Stimulated activated CD8-positive, alpha-beta memory T cell treated with anti-CD3 and anti-CD28 coated beads, Interleukin-2, amount 100 ng/mL, for 48 hours (primary cell): Measurements from ENCODE around the gene SPPL2B.
"Not testable (repeated sequence)": the region's sequence is repeated elsewhere in the genome, so short reads cannot be mapped to it uniquely, and the experiment has no call there.

Experiments used
- DNase-seq, 2 donors: peaks; one replicate each; pipeline ENCODE4 v3.0.0-alpha.2; 2020; ENCODE audit warnings: low read depth in 2 of 2

The SPPL2B gene

DNA sequence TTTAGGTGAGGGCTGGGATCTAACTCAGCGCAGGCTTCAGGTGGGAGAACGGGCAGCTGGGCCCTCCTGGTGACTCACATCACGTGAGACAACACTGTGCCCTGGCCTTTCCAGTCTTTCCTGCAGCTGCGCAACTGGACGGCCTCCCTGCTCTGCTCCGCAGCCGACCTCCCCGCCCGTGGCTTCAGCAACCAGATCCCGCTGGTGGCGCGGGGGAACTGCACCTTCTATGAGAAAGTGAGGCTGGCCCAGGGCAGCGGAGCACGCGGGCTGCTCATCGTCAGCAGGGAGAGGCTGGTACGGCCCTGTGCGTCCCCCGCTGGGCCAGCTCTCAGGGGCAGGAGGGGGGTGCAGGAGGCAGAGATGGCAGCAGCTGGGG is 8.8 kb downstream of the SPPL2B start:
- no peak for DNase-seq

DNA sequence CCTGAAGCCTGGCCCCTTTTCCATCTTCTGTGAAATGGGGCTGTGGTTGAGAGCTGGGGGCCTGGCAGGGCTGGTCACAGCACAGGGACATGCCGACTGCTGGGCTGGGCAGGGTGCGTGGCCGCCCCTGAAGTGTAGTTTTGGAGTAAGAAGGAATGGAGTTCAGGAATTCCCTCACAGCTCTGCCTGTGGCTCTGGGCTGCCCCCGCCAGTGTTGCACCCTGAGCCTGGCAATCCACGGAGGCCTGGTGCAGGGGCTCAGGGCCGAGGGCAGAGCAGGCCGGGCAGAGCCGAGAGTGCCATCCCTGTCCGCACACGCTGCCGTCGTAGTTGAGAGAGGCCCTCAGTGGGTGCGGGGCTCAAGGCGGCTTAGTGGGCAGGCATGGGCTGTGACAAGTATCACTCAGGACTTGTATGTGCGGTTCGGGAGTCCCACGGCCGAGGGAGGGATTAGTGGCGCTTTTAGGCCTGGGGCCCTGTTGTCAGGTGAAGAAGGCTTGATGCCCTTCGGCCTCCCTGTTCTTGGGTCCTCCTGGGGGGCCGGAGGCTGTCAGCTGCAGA is 9.7 kb downstream of the SPPL2B start:
- no peak for DNase-seq

DNA sequence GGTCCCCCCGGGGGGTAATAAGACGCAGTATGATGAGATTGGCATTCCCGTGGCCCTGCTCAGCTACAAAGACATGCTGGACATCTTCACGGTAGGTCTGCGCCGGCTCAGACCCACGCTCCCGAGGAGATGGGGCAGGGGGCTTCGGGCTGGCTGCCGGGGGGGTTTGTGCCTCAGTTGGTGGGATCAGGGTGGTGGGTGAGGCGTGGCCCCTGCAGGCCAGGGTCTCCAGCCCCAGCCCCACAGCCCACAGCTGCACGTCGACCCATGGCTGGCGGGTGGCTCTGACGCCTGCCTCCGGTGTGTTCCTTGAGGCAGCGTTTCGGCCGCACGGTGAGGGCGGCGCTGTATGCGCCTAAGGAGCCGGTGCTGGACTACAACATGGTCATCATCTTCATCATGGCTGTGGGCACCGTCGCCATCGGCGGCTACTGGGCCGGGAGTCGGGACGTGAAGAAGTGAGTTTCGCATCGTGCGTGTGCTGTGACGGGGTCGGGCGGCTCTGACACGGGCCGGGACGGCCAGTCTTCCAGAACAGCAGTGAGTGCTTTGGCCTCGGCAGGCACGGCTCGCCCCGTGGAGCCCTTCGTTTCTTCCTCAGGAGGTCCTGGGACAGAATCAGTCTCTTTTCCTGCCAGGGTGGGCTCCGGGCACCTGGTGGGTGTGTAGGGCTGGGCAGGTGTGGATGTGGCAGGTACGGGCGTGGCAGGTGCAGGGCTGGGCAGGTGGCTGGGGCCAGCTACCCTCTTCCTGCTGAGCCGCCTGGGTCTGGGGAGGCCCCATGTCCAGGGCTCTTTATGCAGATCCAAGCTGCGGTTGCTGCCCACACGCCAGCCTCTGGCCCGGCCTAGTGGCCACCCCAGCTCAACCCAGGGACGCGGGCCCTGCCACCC is 10.5 kb downstream of the SPPL2B start:
- no peak for DNase-seq

DNA sequence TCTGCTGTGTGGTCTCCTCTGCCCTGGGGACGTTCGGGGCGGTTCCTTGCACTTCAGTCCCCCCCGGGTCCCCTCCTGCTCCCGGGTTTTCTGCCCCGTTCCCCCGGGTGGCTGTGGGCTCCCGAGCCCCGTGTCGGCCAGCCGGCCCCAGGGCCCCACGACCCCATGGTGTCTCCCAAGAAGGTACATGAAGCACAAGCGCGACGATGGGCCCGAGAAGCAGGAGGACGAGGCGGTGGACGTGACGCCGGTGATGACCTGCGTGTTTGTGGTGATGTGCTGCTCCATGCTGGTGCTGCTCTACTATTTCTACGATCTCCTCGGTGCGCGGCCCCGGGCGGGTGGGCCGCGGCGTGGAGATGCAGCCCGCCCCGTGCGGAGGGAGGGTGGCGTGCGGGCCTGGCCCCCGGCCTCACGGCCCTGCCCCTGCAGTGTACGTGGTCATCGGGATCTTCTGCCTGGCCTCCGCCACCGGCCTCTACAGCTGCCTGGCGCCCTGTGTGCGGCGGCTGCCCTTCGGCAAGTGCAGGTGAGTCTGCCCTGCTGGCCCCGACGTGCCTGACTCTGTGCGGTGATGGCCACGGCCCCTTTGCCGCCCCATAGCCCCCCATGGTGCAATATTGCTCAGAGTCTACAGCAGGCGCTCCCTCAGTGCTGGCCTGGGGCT is 11.3 kb downstream of the SPPL2B start:
- no peak for DNase-seq

DNA sequence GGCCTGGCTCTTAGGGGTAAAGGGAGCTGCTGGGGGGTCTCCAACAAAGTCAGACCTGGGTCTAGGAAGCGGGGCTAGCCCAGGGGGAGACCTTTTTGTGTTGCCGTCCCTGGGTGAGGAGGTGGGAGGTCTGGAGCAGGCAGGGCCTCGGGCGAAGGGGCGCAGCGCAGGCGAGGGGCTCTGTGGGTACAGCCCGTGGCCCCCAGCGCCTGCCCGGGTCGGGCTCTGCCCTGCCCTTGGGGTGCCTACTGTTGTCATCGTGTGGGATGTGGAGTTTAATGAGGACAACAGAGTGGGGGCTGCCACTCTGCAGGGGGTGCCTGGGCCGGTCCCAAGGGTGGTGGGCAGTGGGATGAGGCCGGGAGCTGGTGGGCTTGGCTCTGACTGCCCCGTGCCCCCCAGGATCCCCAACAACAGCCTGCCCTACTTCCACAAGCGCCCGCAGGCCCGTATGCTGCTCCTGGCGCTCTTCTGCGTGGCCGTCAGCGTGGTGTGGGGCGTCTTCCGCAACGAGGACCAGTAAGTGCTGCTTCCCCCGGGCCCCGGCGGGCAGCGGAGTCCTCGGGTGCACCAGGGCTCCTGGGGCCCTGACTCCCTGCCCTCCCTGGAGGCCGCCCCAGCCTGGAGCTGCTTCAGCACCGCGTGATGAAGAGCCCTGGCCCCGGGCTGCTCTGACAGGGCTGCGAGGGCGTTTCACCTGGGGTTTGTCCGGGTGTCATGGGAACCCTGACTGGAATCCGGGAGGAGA is 12.2 kb downstream of the SPPL2B start:
- DNase-seq, result no peak

DNA sequence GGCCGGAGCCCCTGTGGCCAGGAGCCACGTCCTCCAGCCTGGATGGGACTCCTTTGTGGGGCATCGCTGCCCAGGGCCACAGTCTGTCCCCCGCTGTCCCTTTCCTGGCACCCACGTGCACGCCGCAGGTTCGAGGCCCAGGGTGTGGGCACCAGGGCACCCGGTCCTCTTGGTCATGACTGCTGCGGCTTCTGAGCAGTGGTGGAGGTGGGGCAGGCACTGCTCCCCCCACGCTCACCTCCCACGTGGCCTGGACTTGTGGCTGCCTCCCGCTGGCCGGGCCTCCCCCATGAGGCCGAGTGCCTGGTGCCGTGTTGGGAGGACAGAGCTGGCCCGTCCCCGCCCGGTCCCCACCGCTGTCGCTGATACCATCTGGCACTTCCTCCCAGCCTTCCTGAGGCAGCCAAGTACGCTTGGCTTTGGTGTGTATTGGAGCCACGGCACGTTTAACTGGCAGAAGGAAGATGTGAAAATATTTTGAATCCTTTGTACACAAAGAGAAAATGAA is 12.8 kb downstream of the SPPL2B start:
- no peak for DNase-seq

DNA sequence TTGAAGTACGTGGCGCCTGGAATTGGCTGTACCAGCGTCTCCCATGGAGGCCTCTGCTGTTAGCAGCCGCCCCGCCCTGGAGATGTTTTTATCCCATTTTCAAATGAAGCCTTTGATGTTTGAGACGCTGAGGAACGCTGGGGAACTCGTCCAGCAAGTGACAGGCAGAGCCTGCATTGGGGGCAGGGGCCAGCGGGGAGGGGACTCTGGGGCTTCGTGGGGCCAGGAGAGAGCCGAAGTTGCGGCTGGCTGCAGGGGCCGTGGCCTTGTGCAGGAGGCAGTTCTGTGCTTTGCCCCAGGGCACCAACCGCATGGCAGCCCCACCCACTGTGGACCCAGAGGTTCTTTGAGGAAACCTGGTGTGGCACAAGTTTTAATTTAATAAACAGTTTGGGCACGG is 13.5 kb downstream of the SPPL2B start:
- no peak for DNase-seq

DNA sequence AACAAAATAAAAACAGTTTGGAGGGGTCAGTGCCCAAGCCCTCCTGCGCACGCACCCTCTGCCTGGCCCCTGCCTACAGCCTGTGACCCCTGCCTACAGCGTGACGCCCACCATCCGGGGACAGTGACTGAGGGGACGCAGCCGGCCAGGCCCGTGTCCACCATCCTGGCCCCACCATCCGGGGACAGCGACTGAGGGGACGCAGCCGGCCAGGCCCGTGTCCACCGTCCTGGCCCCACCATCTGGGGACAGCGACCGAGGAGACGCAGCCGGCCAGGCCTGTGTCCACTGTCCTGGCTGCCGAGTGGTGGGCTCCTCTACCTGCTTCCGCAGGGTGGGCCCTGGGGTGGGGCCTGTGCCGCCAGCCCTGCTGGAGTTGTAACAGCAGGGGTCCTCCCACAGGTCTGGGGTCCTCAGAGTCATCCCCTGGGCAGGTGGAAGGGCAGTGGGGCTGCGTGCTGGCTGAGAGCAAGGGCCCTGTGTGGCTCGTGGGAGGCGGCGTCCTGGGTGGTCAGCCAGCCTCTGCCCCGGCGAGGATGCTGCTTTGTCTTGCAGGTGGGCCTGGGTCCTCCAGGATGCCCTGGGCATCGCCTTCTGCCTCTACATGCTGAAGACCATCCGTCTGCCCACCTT is 14.3 kb downstream of the SPPL2B start:
- DNase-seq, result no peak

DNA sequence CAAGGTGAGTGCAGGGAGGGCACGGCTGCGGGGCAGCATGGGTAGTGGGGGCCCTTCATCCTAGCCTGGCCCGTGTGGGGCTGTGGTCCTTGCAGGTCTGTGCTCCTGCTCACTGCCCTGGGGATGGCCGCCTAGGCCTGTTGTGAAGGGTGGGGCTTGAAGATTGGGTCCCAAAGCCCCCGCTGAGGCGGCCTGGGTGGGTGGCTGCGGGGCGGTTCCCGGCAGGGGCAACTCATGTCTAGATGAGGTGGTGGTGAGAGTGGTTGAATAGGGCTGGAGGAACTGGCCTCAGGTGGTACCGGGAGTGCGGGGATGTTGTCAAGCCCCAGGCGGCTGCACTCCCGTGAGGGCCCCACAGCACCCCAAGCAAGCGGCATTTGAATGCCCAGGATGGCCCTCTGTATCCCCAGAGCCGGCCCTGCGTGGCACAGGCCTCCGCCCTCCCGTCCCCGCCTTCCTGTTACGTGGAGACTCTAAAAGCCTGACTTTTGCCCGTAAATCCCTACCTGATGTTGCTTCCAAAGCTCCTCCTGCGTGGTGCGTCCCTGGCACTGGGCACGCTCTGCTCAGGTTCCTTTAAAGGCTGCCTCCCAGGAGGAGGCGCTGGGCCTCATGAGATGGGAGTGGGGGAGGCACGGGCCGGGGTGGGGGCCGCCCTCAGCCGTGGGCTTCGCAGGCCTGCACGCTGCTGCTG is 15.0 kb downstream of the SPPL2B start:
- no peak for DNase-seq

DNA sequence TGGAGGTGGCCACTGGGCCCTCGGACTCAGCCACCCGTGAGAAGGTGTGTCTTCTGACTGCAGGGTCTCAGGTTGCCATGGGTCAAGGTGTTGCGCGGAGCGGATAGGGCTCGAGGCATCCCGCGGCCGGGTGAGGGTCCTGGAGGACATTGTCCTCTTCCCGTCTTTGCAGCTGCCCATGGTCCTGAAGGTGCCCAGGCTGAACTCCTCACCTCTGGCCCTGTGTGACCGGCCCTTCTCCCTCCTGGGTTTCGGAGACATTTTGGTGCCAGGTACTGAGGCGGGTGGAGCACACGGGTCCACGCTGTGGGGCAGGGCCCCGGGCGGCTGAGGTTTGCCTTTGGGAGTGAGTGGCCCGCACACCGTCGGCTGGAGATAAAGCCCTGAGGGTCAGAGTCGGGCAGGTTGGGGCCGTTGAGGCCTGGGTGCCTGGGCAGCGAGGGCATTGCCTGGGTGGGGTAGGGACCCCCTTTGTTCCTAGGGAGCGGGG is 15.9 kb downstream of the SPPL2B start:
- no peak for DNase-seq

DNA sequence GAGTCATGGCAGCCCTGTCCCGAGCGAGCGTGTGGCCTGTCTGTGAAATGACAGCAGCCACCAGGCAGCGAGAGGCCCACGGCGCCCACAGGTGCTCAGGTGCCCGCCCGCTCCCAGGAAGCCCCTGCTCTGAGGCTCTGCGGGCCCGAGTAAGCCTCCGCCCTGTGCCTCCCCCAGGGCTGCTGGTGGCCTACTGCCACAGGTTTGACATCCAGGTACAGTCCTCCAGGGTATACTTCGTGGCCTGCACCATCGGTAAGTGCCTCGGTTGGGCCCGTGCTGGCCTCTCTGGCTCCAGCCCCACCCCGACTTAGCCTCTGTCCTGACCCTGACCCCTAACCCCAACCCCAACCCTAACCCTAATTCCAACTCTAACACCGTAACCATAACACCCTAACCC is 16.6 kb downstream of the SPPL2B start:
- no peak for DNase-seq

DNA sequence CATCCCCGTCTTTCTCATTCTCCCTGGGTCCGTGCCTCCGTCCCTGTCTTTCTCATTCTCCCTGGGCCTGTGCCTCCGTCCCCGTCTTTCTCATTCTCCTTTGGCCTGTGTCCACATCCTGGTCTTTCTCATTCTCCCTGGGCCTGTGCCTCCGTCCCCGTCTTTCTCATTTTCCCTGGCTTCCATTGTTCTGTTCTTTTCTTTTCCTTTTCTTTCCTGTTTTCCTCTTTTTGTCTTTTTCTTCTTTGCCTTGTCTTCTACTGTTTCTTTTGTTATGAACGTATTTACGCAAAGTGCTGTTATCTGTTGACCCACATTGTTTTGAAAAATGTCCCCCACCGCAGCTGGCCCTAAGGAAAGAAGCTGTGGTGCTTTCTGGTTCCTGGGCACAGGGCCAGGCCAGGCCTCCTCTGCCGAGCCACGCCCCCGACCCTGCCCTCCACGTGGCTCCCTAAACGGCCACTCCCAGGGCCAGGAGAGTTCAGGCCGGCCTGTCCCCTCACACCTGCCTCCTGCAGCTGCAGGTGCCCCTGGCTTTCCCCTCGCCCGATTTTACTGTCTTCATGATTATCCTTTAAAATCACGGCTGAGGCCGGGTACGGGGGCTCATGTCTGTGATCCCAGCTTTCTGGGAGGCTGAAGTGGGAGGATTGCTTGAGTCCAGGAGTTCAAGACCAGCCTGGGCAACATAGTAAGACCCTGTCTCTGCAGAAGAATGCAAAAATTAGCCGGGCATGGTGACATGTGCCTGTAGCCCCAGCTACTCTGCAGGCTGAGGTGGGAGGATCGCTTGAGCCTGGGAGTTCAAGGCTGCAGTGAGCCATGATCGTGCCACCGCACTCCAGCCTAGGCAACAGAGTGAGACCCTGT is 17.5 kb downstream of the SPPL2B start:
- no peak for DNase-seq

DNA sequence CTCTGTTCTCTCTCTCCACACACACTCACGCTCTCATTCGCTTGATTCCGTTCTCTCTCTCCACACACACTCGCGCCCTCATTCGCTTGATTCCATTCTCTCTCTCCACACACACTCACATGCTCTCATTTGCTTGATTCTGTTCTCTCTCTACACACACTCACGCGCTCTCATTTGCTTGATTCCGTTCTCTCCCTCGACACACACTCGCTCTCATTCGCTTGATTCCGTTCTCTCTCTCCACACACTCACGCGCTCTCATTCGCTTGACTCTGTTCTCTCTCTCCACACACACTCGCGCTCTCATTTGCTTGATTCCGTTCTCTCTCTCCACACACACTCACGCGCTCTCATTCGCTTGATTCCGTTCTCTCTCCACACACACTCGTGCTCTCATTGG is 21.3 kb downstream of the SPPL2B start:
- DNase-seq, result not testable (repeated sequence)

DNA sequence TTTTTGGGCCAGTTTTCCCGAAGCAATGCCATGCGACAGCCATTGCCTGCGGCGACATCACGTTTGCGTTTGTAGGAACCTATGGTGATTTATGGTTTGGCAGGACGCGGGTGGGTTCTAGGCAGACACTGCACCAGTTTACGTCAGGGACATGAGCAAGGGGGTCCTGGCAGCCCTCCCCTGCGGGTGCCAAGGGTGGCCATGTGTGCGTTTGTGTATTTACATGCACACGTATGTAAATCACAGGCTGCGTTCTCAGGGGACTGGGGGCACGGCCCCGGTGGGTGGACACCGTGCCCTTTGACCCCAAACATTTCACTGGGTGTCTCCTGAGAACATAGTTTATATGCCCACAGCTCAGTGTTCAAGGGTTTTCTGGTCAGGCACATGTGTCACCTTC is 22.2 kb downstream of the SPPL2B start:
- no peak for DNase-seq

DNA sequence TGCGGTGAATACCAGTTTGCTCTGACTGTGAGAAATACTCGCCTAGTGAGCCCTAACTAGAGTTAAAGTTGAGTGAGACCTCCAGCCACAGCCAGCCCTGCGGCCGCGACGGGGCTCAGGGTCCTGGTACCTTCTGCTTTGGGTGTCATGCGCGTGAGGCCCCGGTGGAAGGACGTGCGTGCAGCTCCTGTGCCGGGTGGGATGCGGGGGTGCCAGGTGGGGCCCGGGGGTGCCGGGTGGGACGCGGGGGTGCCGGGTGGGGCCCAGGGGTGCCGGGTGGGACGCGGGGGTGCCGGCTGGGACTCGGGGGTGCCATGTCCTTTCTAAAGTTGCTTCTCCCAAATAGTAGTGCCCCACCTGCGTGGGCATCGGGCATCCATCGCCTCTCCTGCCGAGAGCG is 23.1 kb downstream of the SPPL2B start:
- DNase-seq, result no peak

DNA sequence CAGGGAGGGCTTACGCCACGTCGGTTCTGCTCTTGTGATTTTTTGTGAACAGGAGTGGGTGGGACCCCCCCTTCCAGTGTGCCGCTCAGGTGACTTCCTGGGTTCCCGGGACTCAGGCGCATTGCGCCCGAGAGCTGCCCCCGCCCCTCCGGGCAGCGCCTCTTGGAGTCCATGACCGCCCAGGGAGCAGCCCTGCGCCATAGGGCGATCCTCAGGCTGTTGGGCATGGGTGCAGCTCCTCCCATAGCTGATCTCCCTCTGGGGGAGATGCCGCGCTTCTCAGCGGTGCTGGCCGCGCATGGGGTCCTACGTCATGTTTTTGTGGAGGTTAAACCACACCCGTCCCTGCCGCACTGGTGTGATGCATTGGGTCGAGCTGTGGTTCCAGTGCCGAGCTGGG is 23.6 kb downstream of the SPPL2B start:
- no peak for DNase-seq

DNA sequence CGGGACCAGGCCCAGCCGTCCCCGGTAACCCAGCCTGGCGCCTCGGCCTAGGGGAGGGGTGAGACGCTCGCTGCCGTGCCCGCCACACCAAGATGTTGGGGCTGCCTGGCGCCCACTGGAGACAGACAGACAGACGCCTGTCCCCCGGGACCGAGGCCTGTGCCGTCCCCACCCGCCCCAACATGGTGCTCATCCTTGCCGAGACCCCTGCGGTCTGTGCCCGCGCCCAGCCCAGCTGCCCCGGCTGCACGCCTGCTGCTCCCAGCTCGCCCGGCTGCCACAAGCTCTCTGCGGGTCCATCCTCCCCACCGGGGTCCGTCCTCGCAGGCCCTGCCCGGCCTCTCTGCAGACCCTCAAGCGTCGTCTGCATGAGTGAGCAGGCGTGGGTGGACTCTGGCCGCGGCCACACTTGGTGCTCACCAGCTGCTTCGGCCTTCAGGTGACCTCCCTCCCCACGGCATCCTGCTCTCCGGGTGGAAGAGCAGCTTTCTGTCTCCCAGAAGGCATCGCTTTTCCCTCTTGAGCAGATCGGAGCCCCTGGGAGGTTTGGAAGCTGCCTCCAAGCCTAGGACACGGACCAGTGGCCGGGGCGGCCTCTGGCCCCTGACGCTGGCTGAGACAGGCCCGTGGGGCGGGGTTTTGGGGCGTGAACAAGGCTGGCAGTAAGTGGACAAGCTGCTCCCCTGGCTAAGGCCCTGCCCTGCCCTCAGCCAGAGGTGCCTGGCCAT is 24.8 kb downstream of the SPPL2B start:
- DNase-seq, result no peak

DNA sequence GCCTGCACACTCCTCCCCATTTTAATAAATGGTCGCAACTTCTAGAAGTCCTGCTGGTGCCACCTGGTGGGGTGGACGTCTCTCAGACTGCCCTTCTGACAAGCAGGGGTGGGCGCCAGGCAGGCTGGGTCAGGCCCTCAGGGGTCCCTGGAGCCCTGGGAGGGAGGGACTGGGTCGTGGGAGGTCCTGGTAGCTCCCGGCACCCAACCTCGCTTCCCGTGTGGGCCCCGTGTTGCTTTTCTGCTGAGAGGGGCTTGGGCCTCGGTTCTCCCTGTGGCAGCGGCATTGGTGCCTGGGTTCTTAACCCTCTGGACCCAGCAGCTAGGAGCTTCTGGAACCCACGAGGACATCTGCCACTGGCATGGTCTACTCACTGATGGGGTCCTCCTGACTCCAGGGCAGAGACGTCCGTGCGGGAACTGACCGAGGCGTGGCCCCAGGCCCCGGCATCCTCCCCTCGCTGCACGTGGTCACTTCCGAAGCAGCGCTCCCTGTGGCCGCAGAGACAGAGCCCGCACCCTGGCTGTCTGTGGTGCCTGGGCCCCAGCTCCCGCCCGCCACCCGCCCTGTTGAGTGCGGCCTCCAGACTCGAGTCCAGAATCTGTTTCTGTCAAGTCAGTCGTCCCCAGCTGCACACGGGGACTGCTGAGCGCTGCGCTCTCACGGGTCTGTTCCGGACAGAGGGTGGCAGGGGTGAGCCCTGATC is 25.6 kb downstream of the SPPL2B start:
- DNase-seq, result no peak

DNA sequence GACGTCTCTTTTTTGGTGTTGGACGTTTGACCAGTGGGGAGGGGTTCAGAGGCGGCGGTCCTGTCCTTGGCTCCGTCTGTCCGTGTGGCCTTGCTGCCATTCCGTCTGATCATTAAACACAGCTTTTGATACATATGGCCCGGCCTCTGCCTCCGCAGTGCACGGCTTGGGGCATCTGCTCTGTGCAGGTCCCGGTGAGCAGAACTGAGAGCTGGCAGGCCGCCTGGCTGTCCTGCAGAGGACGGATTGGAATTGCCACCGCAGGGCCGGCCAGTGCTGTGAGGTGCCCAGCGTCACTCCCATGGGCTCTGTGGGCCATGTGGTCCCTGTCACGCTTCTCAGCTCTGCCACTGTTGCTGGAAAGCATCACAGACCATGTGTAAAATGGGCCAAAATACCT is 26.2 kb downstream of the SPPL2B start:
- no peak for DNase-seq
